HG02798 (cell line): Measurements from ENCODE around the gene MOV10L1.
"Not testable (repeated sequence)": the region's sequence is repeated elsewhere in the genome, so short reads cannot be mapped to it uniquely, and the experiment has no call there.

ENCODE experiments used
- ATAC-seq: cut with Tn5 transposase; IDR thresholded peaks from one replicate; pipeline ENCODE4 v1.9.1; 2021; ENCODE audit warnings: mild to moderate bottlenecking; ENCODE audit not compliant: unreplicated experiment, poor library complexity

Gene MOV10L1

DNA sequence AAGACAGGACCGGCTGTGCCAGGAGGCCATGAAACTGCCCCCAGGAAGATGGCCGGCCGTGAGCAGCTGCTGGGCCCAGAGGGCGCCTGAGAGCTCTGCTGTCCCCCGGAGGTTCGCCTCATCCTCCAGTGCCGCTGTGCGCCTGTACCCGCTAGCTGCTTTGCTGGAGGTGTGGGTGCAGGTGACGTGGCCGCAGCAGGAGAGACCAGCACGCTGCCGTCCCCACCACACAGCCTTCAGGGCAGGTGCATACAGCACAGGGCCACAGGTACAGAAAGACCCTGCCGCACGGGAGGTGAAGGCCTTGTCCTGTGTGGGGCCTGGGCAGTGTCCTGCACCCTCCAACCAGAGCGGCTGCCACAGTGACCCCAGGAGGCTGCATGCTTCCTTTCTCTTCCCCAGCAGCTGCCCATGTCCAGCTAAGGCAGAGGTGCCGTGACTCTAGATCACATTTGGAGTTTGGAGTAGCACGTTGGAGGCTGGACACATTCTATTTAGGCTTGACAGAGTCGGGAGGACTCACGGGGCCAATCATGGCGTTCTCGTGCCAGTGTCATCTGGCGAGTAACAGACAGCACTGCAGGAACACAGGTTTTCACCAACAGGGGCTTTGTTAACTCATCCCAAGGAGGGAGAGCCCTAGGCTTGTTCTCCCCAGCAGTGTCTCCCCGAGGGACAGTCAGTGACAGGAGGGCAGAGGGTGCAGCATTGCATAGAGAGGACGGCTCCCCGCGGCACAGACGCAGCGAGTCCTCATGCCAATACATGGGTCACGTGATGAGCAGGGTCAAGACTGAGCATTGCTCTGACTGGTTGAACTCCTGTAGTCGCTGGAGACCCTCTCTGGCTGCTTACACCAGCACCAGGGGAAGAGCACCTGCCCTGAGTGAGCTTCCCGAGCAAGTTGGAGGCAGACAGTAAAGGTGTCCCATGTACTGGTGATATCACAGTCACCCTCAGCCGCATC, 62.0 kb downstream of the MOV10L1 start:
- no peak for ATAC-seq

DNA sequence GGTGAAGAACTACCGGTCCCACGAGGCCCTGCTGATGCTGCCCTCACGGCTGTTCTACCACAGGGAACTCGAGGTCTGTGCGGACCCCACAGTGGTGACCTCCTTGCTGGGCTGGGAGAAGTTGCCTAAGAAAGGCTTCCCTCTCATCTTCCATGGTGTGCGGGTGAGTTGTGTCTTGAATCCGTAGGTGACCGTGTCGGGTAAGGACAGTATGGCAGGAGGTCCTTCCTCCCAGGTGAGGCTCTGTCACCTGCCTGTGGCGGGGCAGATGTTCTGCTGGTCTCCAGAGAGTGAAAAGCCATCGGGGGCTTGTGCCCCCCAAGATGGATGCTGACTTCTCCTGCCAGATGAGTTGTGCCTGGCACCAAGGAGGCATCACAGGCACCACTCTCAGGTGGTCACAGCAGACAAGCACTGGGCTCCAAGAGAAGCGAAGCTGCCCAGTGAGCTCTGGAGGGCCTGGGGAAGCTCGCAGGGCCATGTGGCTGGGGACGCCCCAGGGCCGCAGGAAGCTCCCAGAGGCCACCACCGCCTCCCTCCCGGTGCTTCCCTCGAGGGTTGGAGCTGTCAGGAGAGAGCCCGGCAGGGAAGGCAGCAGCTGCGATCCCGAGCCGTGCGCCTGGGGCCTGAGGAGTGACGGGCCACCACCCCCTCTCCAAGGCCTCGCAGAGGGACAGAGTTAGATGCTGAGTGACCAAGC, 63.4 kb downstream of the MOV10L1 start:
- no peak for ATAC-seq

DNA sequence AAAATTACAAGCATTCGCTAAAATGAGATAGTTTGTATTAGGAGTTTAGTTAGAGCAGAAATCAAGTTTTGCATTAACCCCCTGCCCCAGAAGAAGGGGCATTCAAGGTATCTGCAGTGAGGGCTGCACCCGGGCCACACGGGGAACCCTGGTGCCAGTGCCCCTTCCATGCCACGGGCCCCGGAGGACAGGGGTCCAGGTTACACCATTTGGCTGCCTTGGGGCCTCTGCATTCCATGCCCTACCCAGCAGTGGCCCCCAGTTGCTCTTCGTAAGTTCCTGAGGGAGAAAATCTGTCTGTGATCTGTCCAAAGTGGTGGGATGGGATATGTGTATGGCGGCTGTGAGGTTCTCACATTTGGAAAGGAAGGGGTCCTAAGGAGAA, 63.9 kb downstream of the MOV10L1 start:
- no peak for ATAC-seq

DNA sequence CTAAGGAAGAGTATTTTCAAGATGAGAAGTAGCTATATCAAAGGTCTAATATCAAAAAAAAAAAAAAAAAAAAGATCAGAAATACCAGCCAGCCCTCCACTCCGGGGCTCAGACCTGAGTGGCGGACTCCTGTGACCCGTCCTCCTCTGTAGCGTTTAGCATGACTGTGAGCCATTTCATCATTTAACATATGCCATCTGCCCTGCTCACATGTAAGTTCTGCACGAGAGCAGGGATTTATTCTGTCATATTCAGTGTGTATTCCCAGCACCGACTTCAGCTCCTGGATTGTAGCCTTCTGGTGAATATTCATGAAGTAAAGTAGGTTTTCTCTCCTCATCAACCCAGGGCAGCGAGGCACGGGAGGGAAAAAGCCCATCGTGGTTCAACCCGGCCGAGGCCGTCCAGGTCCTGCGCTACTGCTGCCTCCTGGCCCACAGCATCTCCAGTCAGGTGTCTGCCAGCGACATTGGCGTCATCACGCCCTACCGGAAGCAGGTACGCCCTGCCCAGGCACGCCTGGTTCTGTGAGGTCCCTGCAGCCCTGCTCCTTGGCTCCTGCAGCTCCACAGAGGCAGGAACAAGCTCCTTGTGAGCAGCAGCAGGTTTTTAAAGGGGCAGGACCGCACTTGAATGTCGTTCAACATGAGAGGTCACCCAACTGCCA, 68.0 kb downstream of the MOV10L1 start:
- ATAC-seq, result no peak

DNA sequence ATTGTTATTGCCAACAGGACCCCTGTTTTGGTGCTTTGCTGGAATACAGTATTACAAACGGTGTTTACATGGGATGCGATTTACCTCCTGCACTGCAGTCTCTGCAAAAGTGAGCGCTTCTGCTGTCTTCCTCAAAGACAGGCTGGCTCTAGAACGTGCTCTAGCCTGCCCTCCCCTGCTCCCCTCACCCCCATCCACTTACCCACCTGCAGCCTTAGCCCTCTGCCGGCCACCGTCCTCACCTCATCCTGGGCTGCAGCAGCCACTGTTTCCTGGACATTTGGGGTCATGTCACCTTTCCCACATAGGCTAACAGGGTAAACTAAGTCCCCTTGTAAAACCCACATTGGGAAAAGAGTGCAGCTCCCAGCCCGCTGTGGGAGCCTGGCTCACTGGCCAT, 71.1 kb downstream of the MOV10L1 start:
- ATAC-seq, result no peak

DNA sequence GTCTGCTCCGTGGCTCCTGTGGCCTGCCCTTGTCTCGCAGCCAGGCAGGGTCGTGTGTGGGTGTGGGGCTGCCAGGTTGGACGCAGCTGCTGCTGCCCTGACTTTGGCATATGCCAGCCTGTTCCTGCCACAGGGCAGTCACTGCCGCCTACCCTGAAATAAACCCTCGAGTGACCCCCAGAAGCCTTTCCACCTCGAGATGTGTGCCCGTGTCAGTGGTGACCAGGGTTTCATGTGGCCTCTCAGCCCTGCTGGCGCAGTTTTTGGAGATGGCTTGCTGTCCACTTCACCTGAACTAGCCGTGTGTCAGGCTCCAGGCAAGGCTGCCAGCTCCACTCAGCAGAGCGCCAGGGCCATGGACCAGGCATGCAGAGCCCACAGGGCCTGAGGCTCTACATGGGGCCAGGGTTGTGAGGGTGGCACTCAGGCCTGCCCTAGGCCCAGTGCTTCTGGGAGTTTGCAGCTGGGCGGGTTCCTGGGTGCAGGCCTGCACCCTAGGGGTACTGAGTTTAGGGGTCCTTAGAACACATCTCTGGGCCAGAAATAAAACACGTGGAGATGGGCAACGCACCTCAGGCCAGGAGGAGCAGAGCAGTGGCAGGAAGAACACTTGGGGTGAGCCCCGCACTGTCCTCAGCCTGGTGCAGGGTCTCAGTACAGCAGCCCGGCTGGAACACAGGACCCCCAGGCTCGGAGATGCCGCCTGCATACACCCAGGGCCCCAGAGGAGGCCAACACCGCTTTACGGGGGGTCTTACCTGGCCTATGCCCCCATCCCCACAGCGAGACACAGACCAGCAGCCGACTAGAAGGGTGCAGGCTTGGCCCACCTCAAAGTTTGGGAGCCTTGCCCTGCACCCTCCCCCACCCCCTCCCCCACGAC, 71.9 kb downstream of the MOV10L1 start:
- ATAC-seq, result no peak

DNA sequence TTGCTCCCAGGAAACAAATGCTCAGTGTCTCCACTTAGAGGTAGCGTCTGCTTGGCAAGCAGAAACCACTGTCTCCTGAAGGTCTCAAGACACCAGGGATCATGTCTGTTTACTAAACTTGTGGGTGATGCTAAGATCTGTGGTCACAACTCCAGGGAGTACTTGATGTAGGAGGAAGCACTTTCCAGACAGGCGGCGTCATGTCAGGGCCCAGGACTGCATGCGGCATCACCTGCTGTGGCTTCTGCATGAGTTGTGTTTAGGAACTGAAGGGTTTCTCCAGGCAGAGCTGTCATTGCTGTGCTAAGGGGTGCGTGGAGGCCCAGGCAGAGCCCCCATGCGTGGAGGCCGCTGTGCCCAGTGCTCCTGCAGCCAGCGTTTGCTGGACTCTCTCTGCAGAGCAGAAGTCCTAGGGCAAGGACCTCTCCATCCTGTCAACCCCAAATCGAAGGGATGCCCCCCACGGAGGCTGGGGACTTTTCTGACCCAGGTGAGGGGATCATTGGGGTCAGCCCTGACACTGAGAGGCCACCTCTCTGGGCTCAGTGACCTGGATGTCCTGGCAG, 72.7 kb downstream of the MOV10L1 start:
- no peak for ATAC-seq

DNA sequence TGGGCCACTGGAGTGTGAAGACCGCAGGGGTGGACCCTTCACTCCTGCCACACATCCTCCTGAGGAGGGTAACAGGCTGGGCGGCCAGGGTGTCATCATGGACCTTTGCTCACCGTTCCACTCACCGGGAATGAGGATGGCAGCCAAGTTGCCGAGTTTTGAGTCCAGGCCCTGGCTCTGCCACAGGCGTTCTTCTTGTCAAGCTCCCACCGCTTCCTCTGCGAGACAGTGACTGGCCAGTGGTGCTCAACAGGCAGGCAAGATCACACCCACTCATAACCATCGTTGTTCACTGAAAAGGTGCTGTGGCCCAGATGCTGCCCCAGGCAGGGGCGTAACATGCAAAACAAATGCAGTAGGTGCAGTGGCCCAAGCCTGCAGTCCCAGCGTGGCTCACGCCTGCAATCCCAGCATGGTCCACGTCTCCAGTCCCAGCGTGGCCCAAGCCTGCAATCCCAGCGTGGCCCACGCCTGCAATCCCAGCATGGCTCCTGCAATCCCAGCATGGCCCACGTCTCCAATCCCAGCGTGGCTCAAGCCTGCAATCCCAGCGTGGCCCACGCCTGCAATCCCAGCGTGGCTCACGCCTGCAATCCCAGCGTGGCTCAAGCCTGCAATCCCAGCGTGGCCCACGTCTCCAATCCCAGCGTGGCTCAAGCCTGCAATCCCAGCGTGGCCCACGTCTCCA, 75.8 kb downstream of the MOV10L1 start:
- no peak for ATAC-seq

DNA sequence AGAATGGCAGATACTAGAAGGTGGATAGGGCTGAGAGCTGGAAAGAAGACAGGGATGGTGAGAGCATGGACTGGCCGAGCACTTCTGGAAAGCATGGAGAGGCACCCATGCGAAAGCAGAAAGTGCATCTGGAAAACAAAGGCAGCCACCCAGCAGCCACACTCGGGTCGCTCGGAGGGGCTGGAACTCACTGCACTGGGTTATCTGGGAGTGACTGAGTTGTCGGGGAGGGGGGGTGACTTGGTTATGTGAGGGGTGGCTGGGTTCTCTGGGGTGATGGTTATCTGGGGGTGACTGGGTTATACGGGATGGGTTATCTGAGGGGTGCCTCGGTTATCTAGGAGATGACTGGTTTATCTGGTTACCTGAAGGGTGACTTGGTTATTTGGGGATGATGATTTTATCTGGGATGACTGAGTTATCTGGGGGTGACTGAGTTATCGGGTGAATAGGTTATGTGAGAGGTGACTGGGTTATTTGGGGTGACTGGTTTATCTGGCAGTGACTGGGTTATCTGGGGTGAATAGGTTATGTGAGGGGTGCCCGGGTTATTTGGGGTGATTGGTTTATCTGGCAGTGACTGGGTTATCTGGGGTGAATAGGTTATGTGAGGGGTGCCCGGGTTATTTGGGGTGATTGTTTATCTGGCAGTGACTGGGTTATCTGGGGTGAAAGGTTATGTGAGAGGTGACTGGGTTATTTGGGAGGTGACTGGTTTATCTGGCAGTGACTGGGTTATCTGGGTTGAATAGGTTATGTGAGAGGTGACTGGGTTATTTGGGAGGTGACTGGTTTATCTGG, 78.1 kb downstream of the MOV10L1 start:
- no peak for ATAC-seq

DNA sequence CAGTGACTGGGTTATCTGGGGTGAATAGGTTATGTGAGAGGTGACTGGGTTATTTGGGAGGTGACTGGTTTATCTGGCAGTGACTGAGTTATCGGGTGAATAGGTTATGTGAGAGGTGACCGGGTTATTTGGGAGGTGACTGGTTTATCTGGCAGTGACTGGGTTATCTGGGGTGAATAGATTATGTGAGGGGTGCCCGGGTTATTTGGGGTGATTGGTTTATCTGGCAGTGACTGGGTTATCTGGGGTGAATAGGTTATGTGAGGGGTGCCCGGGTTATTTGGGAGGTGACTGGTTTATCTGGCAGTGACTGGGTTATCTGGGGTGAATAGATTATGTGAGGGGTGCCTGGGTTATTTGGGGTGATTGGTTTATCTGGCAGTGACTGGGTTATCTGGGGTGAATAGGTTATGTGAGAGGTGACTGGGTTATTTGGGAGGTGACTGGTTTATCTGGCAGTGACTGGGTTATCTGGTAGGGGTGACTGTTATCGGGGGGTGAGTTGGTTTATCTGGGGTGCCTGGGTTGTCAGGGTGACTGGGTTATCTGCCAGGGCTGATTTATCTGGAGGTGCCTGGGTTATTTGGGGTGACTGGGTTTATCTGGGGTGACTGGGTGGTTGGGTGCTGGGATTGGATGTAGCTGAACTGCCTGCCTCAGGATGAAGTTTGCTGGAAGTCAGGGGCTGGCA, 78.8 kb downstream of the MOV10L1 start:
- not testable (repeated sequence) for ATAC-seq

DNA sequence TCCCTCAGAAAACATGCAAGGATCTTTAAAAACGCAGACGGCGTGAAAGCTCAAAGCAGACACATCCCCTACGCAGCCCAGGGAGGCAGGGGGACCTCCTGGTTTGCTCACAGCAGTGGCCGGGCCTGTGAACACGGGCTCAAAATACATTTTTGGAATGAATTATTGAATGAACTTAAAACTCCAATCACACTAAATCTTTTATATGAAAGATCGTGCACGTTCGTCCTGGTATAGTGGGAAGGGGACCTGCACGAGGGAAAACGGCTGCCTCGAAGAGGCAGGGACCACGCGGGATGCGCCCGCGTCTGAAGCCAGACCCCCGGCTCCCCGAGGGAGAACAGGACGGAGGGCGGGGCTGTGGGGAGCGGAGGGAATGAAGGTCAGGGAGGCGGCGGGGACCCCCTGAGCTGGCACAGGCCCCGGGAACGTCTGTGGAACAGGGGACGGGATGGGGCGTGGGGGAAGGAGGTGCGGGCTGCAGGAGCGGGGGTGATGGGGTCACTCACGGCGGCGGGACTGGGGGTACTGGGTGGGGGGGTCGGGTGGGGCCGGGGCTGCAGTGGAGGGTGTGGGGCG, 79.5 kb downstream of the MOV10L1 start:
- ATAC-seq, result no peak

DNA sequence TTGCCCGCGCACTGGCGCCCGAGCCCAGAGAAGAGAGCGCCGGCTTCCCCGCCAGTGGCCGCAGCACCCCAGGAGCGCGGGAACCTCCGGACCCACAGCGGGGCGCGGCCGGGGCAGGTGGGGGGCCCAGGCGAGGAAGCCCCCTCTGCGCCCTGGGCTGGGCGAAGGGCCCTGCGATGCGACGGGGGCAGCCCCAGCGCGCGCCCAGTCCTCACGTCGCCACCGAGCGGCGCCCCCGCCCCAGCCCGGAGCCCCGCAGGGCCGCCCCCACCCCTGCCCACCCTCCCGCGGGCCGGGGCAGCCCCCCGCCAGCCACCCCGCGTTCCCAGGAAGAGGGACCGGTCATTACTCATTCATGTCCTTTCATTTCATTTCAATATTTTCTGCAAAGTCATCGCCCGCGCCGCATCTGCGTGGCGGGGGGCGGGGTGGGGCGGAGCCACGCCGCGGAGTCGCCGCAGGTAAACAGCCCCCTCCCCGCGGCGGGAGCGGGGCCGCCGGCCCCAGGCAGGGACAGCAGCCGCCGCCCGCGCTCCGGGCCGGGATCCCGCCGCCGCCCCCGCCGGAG, 80.1 kb downstream of the MOV10L1 start:
- ATAC-seq, result no peak

DNA sequence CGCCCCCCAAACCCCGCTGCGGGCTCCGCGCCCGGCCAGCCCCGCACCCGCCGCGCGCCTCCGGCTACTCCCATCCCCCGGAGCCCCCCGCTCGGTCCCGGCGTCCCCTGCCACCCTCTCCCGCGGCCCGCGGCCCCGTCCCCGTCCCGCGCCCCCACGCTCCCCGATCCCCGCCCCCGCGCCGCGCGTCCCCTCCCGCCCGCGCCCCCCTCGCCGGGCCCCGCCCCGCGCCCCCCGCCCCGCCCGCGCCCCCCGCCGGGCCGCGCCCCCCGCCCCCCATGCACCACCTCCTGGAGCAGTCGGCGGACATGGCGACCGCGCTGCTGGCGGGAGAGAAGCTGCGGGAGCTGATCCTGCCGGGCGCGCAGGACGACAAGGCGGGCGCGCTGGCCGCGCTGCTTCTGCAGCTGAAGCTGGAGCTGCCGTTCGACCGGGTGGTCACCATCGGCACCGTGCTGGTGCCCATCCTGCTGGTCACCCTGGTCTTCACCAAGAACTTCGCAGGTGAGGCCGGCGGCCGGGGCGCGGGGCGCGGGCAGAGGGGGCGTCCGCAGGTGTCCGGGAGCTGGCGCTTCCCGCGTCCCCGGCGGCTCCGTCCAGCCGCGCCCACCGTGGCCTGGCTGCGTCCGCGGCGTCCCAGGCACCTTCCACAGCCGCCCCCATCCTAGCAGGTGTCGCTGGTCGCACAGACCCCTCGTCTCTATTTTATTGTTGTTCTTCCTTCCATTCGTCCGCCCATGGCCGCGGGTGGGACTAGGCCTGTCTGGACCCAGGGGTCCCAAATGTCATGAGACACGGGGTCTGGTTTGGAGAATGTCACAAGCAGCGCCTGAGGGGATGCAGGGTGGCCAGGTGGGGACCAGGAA, 80.9 kb downstream of the MOV10L1 start, which contains the start of gene PANX2:
PANX2 (plus strand) TSS at position 279 of the 866 bp plus-strand sequence; CDS start at position 279, 0 bp downstream.
- ATAC-seq, result no peak

DNA sequence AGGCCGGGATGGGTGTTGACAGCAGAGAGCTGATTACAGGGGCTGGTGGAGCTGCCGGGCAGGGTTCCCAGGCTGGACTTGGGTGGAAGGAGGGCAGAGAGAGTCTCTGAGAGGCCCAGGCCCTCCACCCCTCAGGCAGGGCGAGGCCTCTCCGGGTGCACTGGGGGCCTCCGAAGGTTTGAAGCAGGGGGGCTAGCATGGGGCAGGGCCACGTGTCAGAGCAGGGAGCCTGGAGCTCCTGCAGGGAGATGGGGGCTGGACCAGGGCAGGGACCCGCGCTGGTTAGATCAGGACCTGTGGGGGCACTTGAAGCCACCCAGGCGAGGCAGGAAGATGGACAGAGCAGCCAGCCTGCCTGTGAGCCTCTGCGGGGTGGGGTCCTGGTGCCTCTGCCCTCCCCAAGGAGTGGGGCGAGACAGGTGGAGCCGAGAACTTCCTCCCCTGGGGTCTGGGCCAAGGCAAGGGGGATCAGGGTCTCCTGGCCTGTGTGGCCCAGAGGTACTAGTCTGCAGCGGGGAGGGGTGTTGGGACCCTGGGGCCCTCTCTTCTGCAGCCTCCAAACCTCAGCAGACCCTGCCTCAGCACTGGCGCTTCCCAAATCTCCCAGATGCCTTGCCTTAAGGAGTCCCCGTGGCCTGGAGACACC, 81.6 kb downstream of the MOV10L1 start:
- no peak for ATAC-seq

DNA sequence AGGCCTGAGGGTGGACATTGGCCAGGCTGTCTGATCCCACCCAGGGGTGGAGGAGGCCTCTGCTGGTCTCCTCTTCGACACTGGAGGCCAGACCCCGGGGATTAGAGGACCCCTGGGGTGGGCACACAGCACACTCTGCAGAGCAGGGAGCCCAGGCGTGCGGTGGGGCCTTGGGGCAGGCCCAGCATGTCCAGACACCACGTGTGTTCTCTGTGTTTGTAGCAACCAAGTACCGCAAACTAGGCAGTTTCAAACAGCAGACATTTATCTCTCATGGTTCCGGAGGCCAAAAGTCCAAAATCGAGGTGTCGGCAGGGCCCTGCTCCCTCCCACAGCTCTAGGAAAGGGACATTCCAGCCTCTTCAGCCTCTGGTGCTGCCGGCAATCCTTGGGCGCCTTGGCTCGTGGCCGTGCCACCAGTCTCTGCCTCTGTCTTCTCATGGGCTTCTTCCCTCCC, 82.2 kb downstream of the MOV10L1 start:
- no peak for ATAC-seq
